SK-N-DZ (cell line): ENCODE measurements around the gene LSM14A.
A peak's percentile ranks its signal among the peaks of the same experiment; 100 is the strongest.
"Not testable (repeated sequence)": the region's sequence is repeated elsewhere in the genome, so short reads cannot be mapped to it uniquely, and the experiment has no call there.

Experiments used
- DNase-seq: peaks from one replicate; pipeline ENCODE4 v3.0.0-alpha.2; 2015; ENCODE audit warnings: low spot score

Gene LSM14A

DNA sequence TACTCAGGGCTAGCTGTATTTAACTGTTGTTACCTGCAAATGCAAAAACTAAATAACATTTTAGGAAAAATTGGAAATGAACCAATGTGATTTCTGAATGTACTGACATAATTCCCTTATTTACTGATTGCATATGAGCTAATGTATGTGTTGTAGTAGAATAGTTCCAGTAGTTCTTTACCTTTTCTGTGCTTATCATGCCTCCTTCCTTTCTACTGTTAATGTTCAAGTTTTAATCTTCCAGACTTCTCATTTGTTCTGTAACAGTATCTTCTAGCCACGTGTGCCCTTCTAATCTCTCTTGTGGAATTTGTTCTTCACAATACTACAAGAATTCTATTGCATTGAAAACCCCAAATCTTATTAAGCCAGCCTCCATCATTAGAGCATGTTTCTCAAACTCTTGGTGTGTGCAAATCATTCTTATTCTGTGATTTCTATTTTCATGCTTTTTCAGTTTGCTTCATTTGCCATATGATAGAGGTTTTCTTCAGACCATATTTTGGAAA, 17.7 kb downstream of the LSM14A start:
- DNase-seq = no peak

DNA sequence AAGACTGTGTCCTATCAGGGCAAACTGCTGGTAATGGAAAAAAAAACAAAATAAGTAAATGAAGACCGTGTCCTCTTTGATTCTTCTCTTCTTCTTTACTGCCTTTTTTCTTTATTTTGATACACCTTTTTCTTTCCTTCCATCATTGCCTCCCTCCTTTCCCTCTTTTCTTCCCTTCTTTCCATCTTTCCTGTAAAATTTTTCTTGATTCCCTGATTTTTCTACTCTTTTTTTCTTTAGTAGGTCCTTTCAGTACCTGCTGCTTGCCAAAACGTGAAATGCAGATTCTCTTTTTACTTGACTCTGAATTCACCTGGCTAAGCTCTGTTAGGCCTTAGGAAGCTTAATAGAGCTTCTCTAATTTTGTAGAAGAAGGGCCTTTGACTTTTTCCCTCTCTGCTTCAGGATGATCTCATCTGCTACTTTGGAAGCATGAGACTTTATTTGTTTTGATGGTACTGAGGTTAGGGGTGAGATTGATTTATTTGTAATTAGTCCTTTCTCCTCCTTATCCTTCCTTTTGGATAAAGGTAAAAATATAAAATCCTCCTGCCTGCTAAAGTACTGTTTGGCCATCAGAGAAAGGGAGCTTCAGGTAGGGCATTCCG, 19.2 kb downstream of the LSM14A start:
- no peak for DNase-seq

DNA sequence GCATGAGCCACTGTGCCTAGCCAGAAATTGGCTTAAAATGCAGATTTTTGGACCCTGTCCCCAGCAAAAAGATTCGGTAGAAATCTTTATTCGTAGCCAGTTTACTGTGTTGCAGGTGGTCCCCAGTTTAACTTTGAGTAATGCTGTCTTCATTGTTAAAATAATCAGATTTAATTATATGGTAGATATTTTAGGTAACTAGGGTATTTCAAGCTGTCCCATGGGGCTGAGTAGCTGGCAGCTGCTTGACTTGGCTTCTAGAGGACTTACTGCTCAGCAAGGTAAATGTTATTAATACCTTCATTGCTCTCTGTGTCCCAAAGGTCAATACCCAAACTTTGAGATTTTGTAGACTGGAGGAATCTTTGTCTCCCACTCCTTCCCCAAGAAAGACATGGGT, 21.1 kb downstream of the LSM14A start:
- no peak for DNase-seq

DNA sequence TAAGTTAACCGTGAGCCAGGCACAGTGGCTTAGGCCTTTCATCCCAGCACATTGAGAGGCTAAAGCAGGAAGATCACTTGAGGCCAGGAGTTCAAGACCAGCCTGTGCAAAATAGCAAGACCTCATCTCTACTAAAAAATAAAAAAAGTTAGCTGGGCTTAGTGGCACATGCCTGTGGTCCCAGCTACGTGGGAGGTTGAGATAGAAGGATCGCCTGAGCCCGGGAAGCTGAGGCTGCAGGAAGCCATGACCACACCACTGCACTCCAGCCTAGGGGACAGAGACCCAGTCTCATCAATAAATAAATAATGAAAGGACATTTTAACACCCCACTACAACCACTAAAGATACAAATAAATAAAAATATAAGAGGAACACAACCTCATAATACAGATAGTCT, 21.6 kb downstream of the LSM14A start:
- DNase-seq = no peak

DNA sequence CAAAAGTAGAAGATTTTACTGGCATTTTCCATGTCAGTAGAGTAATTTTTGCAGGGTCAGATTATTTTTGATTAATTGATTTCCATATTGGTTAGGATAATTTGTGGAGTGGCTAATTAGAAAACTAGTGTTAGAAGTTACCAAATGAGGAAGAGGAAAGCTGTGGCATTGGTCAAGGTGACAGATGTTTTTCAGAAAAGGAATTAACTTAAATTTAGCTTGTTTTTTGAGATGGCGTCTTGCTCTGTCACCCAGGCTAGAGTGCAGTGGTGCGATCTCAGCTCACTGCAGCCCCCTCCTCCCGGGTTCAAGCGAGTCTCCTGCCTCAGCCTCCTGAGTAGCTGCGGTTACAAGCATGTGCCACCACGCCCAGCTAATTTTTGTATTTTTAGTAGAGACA, 28.8 kb downstream of the LSM14A start:
- DNase-seq = no peak

DNA sequence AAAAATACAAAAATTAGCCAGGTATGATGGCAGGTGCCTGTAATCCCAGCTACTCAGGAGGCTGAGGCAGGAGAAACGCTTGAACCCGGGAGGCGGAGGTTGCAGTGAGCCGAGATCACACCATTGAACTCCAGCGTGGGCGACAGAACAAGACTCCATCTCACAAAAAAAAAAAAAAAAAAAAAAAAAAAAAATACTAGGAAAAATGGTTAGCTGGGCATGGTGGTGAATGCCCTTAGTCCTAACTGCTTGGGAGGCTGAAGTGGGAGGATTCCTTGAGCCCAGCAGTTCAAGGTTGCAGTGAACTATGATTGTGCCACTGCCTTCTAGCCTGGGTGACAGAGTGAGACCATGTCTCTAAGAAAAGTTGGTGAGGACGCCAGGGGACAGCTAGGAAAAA, 33.0 kb downstream of the LSM14A start:
- DNase-seq = not testable (repeated sequence)

DNA sequence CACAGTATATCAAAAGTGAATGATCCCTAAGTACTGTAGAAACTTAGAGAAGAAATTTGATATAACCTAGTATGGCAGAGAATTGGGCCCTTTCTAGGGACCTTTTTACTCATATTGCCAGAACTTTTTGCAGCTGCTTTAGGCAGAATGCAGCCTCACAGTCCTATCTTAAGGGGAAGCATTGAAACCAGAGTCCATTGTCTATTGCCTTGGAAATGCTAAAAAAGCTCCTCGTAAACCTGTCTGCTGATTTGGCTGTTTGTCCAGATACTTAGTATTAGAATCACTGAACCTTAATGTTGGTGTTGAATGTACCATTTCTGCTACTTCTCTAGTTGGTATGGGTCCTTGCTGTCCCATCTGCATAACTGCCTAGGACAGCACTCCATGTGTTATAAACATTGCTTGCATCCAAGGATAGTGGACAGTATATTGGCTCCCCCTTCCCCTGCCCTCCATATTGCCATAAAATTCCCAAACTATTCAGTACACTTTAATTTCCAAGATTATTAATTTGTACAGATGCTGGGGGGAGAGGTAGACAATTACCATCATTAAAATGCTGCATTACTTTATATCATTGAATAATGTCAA, 36.1 kb downstream of the LSM14A start:
- DNase-seq = no peak

DNA sequence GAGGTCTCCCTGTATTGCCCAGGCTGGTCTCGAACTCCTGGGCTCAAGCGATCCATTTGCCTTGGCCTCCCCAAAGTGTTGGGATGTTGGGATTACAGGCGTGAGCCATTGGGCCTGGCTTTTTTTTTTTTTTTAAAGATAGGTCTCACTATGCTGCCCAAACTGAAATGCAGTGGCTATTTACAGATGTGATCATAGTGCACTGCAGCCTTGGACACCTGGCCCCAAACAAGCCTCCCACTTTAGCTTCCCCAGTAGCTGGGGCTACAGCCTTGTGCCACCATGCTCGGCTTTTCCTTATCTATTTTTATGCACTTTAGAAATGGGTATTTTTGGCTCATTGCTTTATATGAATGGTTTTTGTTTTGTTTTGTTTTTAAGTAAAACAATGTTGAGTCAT, 37.4 kb downstream of the LSM14A start:
- no peak for DNase-seq

DNA sequence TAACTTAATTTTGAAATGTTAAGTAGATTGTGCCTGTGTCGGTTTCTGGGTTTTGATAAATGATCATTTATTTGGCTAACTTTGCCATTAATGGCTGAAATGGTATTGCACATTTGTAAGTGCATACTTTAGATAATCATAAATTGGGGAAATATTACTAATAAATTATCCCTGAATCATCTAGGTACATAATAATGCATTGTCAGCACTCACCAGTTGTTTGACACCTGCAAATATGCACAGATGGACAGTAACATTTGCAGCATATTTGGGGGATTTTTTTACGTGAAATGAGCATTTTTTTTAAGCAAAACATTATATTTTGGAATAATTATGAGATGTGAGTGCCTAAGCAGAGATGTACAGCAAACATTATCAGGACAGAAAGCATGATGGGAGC, 41.0 kb downstream of the LSM14A start:
- DNase-seq = no peak

DNA sequence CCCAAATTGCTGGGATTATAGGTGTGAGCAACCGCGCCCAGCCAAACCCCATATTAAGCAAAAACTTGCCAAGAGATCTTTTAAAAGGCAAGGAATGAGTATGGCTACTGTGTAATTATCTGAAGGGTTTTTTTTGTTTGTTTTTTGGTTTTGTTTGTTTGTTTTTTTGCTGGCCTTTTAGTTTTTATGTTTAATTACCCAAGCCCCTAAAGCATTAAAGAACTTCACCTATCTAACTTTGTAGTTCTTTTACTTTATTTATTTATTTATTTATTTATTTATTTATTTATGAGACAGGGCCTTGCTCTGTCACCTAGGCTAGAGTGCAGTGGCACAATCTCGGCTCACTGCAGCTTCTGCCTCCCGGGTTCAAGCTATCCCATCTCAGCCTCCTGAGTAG, 41.7 kb downstream of the LSM14A start:
- no peak for DNase-seq

DNA sequence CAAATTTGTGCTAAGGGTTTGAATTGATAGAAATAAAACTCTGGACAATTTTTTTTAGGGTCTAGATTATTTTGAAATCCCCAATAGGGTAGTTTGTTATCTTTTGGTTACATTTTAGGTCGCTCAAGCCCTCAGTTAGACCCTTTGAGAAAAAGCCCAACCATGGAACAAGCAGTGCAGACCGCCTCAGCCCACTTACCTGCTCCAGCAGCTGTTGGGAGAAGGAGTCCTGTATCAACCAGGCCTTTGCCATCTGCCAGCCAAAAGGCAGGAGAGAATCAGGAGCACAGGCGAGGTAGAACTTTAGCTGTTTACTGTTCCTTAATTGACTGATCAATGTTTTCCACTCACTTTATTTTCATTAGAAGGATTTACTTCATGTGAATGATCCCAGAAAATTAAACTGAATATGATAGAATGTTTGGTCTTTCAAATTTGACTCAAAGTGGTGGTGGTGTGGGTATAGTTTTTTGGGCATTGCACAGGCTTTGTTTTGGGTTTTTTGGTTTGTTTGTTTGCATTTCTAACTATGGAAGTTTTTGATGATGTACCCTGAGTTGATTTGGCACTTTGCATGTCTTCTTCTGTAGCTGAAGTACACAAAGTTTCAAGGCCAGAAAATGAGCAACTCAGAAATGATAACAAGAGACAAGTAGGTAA, 42.8 kb downstream of the LSM14A start:
- no peak for DNase-seq

DNA sequence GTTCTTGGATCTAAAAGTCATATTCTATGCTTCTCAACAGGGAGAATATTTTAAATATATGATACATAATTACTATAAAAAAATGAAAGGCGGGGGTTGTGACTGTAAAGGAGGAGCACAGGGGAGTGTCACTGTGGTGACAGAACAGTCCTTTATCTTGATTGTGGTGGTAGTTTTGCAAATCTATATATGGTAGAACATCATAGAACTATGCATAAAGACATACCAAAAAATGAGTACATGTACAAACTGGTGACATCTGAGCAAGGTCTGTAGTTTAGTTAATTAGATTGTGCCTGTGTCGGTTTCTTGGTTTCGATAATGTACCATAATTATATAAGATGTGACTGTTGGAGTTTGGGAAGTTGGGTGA, 43.3 kb downstream of the LSM14A start:
- DNase-seq = no peak

DNA sequence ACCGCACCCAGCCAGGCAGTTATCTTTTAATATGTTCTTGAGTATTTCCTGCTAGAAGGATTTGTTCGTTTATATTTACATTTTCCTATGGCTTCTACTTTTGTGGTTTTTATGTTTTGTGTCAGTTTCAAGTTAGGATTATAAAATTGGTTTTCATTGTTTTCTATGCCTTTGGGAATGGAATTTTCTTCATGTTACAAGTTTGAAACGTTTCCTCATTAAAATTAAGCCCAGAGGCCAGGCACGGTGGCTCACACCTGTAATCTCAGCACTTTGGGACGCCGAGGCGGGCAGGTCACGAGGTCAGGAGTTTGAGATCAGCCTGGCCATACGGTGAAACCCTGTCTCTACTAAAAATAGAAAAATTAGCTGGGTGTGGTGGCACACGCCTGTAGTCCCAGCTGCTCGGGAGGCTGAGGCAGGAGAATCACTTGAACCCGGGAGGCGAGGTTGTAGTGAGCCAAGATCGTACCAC, 44.5 kb downstream of the LSM14A start:
- not testable (repeated sequence) for DNase-seq

DNA sequence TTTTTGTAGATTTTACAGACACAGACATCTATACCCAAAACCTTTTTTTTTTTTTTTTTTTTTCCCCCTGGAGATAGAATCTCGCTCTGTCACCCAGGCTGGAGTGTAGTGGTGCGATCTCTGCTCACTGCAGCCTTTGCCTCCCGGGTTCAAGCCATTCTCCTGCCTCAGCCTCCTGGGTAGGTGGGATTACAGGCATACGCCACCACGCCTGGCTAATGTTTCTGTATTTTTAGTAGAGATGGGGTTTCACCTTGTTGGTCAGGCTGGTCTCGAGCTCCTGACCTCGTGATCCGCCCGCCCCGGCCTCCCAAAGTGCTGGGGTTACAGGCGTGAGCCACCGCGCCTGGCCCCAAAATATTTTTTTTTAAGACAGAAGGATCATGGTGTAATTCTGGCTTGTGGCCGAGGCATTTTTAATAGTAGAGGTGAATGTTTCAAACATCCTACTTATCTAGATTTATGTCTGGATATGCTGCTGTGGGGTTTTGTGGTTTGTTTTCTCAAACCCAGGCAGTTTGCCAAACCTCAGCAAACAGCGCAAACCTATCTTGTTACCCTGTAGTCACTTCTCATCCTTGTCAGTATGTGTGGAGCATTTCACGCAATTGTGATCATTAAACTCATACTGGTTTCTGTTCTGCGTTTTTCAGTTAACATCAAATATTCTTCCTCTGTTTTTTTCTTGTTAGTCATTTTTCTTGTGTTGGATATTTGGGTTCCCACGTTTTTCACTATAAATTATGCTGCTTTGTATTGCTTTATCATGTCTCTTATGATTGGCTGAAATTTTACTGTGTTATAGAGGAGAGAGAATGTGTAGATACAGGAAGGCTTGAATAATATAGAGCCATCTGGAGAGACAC, 45.9 kb downstream of the LSM14A start:
- no peak for DNase-seq

DNA sequence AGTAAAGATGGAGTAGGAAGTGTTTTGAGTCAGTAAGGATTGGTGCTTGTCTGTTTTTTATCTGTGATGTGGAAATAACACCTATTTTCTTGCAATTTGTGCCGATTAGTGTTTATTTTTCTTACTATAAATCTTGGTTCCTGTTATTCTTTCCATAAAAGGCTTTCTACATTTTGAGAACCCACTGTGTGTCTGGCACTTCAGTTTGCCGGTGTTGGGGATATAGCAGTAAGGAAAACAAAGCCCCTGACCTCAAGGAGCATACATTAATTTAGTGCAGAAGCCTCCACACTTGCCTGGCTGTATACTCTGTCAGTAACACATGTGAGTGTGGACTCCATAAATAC, 46.5 kb downstream of the LSM14A start:
- no peak for DNase-seq

DNA sequence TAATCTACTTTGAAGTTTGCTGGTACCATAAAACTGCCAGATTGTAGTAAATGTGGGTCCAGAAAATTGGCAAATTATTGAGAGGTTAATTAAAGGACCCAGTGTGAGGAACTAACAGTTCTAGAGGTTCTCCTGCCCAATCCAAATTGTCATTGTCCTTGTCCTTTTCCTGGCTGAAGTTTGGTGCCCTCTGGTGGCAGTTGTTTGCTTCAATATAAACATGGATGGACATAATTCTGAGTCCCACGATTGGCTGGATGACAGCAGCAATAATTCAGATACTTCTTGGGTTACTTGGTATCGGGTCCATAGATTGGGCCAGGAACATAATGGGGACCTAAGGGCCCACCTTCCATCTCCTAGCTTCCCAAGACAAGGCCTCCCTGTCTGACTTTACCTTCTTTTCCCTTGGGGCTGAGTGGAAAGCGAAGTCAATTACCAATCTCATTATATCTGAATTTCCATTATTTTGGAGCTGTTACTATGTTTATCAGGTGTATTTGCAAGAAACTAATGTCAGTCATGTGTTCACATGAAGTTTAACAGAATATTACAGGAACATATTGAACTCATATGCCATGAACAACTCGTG, 48.3 kb downstream of the LSM14A start:
- peak; percentile 55 for DNase-seq

DNA sequence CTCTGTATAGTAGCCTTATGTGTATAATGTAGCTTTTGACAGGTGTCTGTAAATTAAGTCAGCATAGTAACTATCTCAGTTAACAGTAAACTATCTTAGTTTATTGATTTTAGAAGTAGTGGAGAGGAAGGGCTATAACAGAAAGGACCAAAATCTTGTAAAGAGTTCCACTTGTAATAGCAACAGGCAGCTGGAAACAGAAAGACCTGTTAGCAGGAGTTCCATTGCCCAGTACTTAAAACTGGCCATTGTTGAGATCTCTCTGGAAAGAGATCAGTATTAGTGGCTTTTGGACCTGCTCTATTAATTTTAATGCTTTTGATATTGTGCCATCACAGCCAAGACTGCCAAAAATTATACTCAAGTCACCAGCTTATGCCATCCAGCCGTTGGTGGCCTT, 50.1 kb downstream of the LSM14A start:
- DNase-seq = no peak

DNA sequence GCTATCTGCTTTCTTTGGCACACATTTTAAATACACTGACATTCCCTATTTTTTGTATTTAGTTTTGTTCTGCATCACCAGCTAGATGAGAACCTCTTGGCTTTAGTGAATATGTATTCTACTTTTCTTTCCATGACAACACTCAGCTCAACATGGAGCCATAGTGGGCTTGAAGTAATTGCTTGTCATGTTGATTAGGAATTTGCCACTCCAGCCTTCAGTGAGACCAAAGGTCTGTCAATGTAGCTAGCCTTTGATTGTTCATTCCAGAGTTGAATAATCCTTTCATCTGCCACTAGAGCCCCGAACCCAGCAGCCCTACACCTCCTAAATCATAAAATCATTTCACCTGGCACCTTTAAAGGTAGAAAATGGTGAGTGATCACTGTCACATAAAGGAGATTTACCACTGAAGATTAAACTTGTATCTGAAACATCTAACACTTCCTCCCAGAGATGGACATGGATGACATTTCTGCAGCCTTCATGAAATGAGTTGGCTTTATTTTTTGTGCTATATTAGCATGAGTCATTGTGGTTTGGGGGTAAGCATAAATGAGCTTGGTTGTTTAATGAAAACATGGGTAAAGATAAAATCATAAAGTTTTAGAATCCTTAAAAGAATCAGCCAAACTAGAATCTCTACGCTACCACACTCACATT, 52.8 kb downstream of the LSM14A start:
- no peak for DNase-seq

DNA sequence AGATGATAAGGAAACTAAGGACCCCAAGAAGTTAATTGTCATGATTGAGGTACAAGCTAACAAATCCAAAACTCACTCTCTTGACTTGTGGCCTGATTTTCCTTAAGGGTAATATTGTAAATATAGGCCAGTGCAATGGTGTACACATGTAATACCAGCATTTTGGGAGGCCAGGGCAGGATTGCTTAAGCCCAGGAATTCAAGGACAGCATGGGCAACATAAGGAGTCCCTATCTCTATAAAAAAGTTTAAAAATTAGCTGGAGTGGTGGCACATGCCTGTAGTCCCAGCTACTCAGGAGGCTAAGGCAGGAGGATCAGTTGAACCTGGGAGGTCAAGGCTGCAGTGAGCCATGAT, 53.3 kb downstream of the LSM14A start:
- DNase-seq = no peak

DNA sequence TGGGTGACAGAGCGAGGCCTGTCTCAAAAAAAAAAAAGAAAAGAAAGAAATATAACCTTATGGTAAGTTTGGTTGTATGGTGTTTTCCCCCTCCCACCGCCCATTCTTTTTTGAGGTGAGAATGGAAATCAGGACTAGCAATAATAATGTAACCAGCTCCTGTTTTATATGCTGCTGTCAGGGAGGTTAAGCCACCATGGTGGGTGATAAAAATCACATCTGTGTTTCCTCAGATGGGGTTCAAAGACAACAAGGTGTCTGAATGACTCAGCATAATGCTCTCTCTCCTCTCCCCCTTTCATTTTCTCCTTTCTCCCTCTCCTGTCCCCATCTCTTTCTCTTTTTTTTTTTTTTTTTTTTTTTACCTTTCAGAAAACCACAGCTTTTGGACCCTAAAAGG, 53.7 kb downstream of the LSM14A start:
- no peak for DNase-seq

DNA sequence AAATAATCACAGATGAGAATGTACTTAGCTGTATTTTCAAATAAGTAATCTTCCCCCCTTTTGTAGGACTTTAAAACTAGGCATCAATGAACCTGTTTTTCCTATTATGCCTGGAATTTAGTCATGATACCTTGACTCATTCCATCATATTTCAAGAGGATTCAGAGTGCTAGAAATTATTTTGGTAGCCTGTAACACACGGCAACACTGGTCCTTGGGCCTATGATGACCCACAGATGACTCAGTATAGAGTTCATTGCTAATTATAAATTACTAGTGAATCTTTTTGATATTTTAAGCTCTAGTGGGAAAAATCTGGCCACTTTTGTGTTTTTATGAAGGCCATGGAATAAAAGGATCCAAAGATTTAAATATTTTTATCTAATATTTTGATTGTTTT, 56.0 kb downstream of the LSM14A start:
- no peak for DNase-seq
